Stimulated activated effector memory CD8-positive, alpha-beta T cell treated with anti-CD3 and anti-CD28 coated beads, Interleukin-12 subunit alpha, Interleukin-12 subunit beta, amount 100 ng/mL, for 72 hours (primary cell): ENCODE measurements around the gene ZMYND11.

ENCODE experiments used
- ATAC-seq: fragments of 150-1000 bp; cut with Tn5 transposase; 2 replicates; pipeline ENCODE4 v1.10.0; 2021
- DNase-seq, 2 donors: peaks; one replicate each; pipeline ENCODE4 v3.0.0; 2021 to 2022; ENCODE audit warnings: low spot score in 2 of 2
- H3K27ac Mint-ChIP-seq: one replicate; pipeline ENCODE4 v1.8.0; 2022; ENCODE audit warnings: mild to moderate bottlenecking, mixed read lengths
- H3K36me3 Mint-ChIP-seq: one replicate; pipeline ENCODE4 v1.8.0; 2022; ENCODE audit warnings: mild to moderate bottlenecking, mixed read lengths
- H3K4me1 Mint-ChIP-seq: one replicate; pipeline ENCODE4 v1.8.0; 2022; ENCODE audit warnings: mixed read lengths
- H3K4me3 Mint-ChIP-seq: one replicate; pipeline ENCODE4 v1.8.0; 2022; ENCODE audit warnings: mild to moderate bottlenecking, mixed read lengths
- H3K9me3 Mint-ChIP-seq: one replicate; pipeline ENCODE4 v1.8.0; 2022; ENCODE audit warnings: mixed read lengths

ZMYND11 gene

DNA sequence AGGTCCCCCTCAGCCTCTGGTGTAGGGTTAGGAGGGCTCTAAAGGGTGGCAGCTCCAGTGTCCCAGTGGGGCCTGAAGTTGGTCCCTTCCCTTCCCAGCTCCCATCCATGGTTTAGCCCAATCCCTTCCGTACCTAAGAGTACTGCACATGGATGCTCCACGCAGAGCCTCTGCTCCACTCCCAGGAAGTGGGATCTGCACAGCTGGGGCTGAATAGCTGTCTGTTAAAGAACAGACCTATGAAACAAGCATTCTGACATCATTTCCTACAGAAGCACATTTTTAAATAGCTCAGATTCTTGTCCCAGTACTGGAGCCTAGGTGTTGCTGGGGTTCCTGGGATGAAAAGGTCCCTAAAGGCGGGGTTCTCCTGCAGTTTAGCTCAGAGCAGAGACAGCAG lies 135.9 kb downstream of the ZMYND11 start:
- H3K27ac Mint-ChIP-seq = no peak overlapping the region
- H3K4me1 Mint-ChIP-seq = no peaks in the 10 kb centered on the region
- no peak for DNase-seq
- ATAC-seq = no peak
- H3K9me3 Mint-ChIP-seq = no peaks in the 10 kb centered on the region
- H3K36me3 Mint-ChIP-seq = no peaks in the 10 kb centered on the region
- H3K4me3 Mint-ChIP-seq = no peak overlapping the region

DNA sequence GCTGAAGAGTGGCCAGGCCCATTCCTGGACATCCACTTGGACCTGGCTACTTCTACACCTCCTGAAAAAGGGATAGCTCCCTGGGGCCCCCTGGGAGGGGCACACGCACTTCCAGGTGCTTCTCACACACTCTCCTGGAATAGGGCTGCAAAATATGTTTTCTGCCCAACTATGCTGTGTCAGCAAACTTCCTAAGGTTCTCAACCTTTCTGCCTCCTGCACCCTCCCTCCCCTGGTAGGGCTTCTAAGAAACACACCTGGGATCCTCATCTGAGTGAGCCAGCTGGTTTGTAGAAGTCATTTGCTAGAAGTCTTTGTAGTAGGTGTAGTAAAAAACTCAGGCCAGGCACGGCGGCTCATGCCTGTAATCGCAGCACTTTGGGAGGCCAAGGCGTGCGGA lies 136.5 kb downstream of the ZMYND11 start:
- DNase-seq (no peak), ATAC-seq (no peak)
- Mint-ChIP-seq H3K4me3 (no peak overlapping the region), H3K4me1 (no peaks in the 10 kb centered on the region), H3K9me3 (no peaks in the 10 kb centered on the region), H3K27ac (no peak overlapping the region), H3K36me3 (no peaks in the 10 kb centered on the region)

- no peak overlapping the region for H3K27ac Mint-ChIP-seq
- H3K4me1 Mint-ChIP-seq = peaks cover 11% of the 10 kb centered on the region
- ATAC-seq (no peak), DNase-seq (no peak)
- no peaks in the 10 kb centered on the region for H3K36me3 Mint-ChIP-seq
- H3K9me3 Mint-ChIP-seq = no peaks in the 10 kb centered on the region
- H3K4me3 Mint-ChIP-seq = no peak overlapping the region
Measured at GRCh38 chr10:273088-273487, 137.8 kb downstream of the ZMYND11 start.

GRCh38 chr10:274866-275265 lies 139.6 kb downstream of the ZMYND11 start:
- DNase-seq (no peak), ATAC-seq (no peak)
- H3K4me1 Mint-ChIP-seq = peaks cover 11% of the 10 kb centered on the region
- no peaks in the 10 kb centered on the region for H3K36me3 Mint-ChIP-seq
- no peaks in the 10 kb centered on the region for H3K9me3 Mint-ChIP-seq
- no peak overlapping the region for H3K27ac Mint-ChIP-seq
- H3K4me3 Mint-ChIP-seq = no peak overlapping the region

- H3K27ac Mint-ChIP-seq = no peak overlapping the region
- H3K4me3 Mint-ChIP-seq = no peak overlapping the region
- ATAC-seq = no peak
- no peak for DNase-seq
- H3K9me3 Mint-ChIP-seq = no peaks in the 10 kb centered on the region
- peaks cover 11% of the 10 kb centered on the region for H3K4me1 Mint-ChIP-seq
- no peaks in the 10 kb centered on the region for H3K36me3 Mint-ChIP-seq
Measured at GRCh38 chr10:275680-276079, 140.4 kb downstream of the ZMYND11 start.

DNA sequence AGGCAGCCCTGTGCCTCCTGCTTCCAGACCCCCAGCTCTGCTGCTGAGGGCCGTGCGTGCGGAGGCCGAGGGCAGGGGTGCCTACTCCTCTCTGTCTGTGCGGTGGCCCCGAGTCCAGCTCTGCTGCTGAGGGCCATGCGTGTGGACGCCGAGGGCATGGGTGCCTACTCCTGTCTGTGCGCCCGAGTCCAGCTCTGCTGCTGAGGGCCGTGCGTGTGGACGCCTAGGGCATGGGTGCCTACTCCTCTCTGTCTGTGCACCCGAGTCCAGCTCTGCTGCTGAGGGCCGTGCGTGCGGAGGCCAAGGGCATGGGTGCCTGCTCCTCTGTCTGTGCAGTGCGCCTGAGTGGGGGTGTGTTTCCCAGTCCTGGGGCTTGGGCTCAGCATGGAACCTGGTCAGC lies 142.7 kb downstream of the ZMYND11 start:
- peaks cover 16% of the 10 kb centered on the region for H3K4me1 Mint-ChIP-seq
- ATAC-seq = no peak

GRCh38 chr10:278707-279106 lies 143.5 kb downstream of the ZMYND11 start:
- peaks cover 23% of the 10 kb centered on the region for H3K4me1 Mint-ChIP-seq
- H3K36me3 Mint-ChIP-seq = no peaks in the 10 kb centered on the region
- no peaks in the 10 kb centered on the region for H3K9me3 Mint-ChIP-seq
- H3K4me3 Mint-ChIP-seq = no peak overlapping the region
- ATAC-seq = no peak
- no peak overlapping the region for H3K27ac Mint-ChIP-seq
- no peak for DNase-seq

More for the DNA sequence above, 142.7 kb downstream of the ZMYND11 start:
- Mint-ChIP-seq H3K27ac (peak overlapping the region; percentile 69), H3K4me3 (no peak overlapping the region), H3K9me3 (no peaks in the 10 kb centered on the region), H3K36me3 (no peaks in the 10 kb centered on the region)
- no peak for DNase-seq

DNA sequence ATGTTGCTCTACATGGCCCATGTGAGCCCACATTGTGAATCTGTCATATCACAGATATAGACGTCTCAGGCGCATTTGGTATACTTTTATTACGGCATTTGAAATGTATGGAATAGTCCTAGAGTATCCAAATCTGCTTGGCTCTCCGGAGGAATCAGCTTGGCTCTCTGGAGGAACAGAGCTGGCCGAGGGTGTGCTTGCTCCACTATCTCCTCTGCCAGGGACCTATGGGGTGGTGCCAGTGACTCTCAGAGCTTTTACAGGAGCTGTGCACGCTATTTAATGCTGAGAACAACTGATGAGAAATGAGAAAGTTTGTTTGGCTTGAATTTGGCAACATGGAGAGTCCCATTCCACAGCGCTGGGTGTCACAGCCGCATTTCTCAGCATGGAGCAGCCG lies 144.0 kb downstream of the ZMYND11 start:
- Mint-ChIP-seq H3K9me3 (peaks cover 2% of the 10 kb centered on the region), H3K4me1 (peaks cover 28% of the 10 kb centered on the region), H3K4me3 (no peak overlapping the region), H3K36me3 (peaks cover 5% of the 10 kb centered on the region), H3K27ac (no peak overlapping the region)
- ATAC-seq (no peak), DNase-seq (no peak)

- H3K27ac Mint-ChIP-seq = no peak overlapping the region
- ATAC-seq = no peak
- H3K4me1 Mint-ChIP-seq = peaks cover 33% of the 10 kb centered on the region
- peaks cover 4% of the 10 kb centered on the region for H3K9me3 Mint-ChIP-seq
- no peak overlapping the region for H3K4me3 Mint-ChIP-seq
- H3K36me3 Mint-ChIP-seq = peaks cover 9% of the 10 kb centered on the region
- no peak for DNase-seq
Measured at GRCh38 chr10:279655-280054, 144.4 kb downstream of the ZMYND11 start.

DNA sequence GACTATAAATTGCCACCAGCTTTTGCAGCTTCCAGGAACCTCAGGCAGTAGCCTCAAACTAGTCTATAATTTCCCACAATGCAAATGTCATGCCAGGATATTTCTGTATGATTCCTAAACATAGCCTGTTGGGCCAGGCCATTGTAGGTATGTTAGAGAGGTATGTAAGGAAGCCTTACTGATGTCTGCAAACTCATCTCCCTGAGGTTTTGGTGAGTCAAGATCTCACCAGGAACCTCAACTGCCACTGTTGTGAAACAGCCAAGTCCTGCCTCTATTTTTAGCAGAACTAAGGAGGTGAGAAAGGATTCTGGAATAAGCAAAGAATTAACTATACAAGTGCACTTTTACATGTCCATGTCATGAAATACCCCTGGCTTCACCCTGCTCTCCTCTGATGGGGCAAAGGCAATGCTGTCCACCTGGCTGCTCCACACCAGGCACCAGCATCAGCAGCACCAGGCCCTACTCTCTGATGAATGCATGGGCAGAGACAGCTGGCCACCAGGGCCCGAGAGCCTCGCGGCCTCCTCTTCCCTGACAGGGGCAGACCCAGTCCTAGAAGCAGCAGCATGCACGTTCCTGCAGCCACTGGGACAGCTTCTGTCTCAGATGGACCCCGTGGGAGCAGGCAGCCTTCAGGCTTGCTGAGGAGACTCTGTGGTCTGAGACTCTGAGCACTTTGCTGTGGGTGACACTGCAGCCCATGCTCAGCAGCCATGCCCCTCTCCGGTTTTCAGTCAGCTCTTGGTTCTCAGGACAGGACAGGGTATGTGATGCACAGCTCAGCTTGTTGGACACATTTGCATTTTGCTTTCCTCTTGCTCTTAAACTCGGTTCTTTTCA lies 147.3 kb downstream of the ZMYND11 start:
- Mint-ChIP-seq H3K27ac (no peak overlapping the region), H3K9me3 (peaks cover 4% of the 10 kb centered on the region), H3K36me3 (peaks cover 9% of the 10 kb centered on the region), H3K4me3 (peak overlapping the region; percentile 54), H3K4me1 (peaks cover 34% of the 10 kb centered on the region)
- peak in 1 of 2 donors; percentile 69 for DNase-seq
- peak; percentile 78 for ATAC-seq

GRCh38 chr10:283140-283479 lies 147.9 kb downstream of the ZMYND11 start:
- Mint-ChIP-seq H3K4me3 (peak overlapping the region; percentile 54), H3K4me1 (peaks cover 28% of the 10 kb centered on the region), H3K36me3 (peaks cover 9% of the 10 kb centered on the region), H3K27ac (peak overlapping the region; percentile 84), H3K9me3 (peaks cover 4% of the 10 kb centered on the region)
- ATAC-seq (no peak), DNase-seq (no peak)

DNA sequence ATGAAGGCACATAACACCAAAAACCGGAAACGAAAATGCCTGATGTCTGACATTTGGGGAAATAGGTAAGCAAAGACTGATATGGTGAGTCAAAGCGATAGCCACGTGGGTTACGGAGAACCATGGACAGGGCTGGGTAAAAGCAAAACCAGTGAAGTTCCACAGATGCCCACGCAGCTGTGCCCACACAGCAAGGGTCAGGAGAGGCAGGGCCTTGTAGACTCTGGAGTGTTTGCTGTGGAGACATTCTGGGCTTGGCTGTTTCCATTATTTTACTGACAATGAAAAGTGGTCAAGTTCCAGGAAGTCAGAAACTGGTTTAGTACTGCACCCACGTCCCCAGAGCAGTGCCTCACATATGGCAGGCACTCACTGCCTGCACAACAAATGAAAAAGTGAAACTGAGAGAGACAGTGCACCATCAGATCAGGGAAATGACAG lies 148.7 kb downstream of the ZMYND11 start:
- peaks cover 9% of the 10 kb centered on the region for H3K36me3 Mint-ChIP-seq
- H3K4me1 Mint-ChIP-seq = peaks cover 28% of the 10 kb centered on the region
- ATAC-seq = peak; percentile 89
- peaks cover 4% of the 10 kb centered on the region for H3K9me3 Mint-ChIP-seq
- peak; percentile 21 to 86 for DNase-seq
- H3K27ac Mint-ChIP-seq = peak overlapping the region; percentile 84
- peak overlapping the region; percentile 54 for H3K4me3 Mint-ChIP-seq

GRCh38 chr10:285216-285615 lies 150.0 kb downstream of the ZMYND11 start:
- DNase-seq (no peak), ATAC-seq (no peak)
- H3K4me1 Mint-ChIP-seq = peaks cover 28% of the 10 kb centered on the region
- no peak overlapping the region for H3K4me3 Mint-ChIP-seq
- peaks cover 4% of the 10 kb centered on the region for H3K9me3 Mint-ChIP-seq
- peak overlapping the region; percentile 29 for H3K27ac Mint-ChIP-seq
- H3K36me3 Mint-ChIP-seq = peaks cover 9% of the 10 kb centered on the region

- DNase-seq (no peak), ATAC-seq (no peak)
- H3K4me3 Mint-ChIP-seq = no peak overlapping the region
- peaks cover 9% of the 10 kb centered on the region for H3K36me3 Mint-ChIP-seq
- peaks cover 28% of the 10 kb centered on the region for H3K4me1 Mint-ChIP-seq
- no peak overlapping the region for H3K27ac Mint-ChIP-seq
- H3K9me3 Mint-ChIP-seq = peaks cover 4% of the 10 kb centered on the region
Measured at GRCh38 chr10:287026-287709, 151.9 kb downstream of the ZMYND11 start.

- Mint-ChIP-seq H3K4me3 (no peak overlapping the region), H3K27ac (no peak overlapping the region), H3K9me3 (peaks cover 4% of the 10 kb centered on the region), H3K36me3 (peaks cover 9% of the 10 kb centered on the region), H3K4me1 (peaks cover 29% of the 10 kb centered on the region)
- no peak for ATAC-seq
- DNase-seq = no peak
Measured at GRCh38 chr10:287814-288213, 152.6 kb downstream of the ZMYND11 start.
